PC-9 (cell line): ENCODE data around the gene EMILIN1.

ENCODE experiments used
- EZH2 ChIP-seq: fragments of 200-600 bp; sonication (generic); IDR thresholded peaks from 2 replicates; pipeline ENCODE4 v1.8.0; 2017; ENCODE audit warnings: antibody characterized with exemption, low read depth
- TF ChIP-seq, protein P1 (sequence below): fragments of 200-600 bp; sonication (generic); conservative IDR thresholded peaks from 2 replicates; pipeline ENCODE4 v1.6.1; 2017; ENCODE audit warnings: mixed run types, antibody characterized with exemption, mild to moderate bottlenecking, moderate library complexity

DNA sequence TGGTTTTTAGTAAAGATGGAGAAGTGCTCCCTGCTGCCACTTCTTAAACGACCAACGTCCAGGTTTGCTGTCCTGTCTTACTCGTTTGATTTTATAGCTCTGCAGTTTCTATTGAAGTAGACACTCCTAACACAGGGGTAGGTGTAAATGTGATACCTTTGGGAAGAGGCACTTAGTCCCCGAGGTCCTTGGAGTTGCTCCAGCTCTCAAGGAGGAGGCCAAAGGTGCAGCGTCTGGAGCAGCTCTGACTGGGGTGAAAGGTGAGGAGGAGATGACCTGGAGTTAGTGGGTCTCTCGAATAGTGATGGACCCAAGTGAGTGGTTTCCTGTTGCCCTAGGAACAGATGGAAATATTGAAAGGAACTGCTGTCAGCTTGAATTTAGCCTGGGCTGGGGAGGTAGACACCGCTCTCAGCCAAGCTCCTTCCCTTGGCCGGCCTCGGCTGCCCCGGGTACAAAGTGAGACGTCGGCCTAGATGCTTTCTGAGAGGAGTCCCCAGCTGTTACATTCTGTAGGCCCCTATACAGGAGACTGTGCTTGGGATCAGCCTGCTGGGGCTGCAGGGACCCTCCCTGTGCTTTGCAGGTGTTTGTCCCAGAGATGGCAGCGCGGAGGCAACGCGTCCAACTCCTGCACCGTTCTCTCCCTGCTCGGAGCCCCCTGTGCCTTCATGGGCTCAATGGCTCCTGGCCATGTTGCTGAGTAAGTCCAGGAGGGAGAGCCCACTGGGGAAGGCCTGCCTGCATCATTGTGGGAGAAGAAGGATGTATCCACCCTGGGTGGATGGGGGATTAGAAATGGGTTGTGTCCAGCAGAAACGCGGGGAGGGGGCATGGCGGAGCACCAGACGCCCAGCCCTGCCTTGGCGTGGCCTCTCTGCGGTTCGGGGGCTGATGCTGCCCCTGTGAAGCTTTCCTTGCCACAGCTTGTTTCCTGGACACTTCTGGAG, 13.6 kb downstream of the EMILIN1 start:
- TF ChIP-seq, protein P1, sequence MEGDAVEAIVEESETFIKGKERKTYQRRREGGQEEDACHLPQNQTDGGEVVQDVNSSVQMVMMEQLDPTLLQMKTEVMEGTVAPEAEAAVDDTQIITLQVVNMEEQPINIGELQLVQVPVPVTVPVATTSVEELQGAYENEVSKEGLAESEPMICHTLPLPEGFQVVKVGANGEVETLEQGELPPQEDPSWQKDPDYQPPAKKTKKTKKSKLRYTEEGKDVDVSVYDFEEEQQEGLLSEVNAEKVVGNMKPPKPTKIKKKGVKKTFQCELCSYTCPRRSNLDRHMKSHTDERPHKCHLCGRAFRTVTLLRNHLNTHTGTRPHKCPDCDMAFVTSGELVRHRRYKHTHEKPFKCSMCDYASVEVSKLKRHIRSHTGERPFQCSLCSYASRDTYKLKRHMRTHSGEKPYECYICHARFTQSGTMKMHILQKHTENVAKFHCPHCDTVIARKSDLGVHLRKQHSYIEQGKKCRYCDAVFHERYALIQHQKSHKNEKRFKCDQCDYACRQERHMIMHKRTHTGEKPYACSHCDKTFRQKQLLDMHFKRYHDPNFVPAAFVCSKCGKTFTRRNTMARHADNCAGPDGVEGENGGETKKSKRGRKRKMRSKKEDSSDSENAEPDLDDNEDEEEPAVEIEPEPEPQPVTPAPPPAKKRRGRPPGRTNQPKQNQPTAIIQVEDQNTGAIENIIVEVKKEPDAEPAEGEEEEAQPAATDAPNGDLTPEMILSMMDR, result no peak
- no peak for TF ChIP-seq EZH2
